T-cell (primary cell): Measurements from ENCODE around the gene ZNF135. TPM values are rescaled to one million over a fixed set of nuclear protein-coding genes. Genes with fewer than 3 reads are reported as not detected.

Experiments
- ATAC-seq, 4 experiments: fragments of 200-7000 bp in 3 of 4; fragments of 150-1000 bp in 1 of 4; cut with Tn5 transposase; replicated peaks in 1 of 4; 1 replicate in 3 of 4; 2 replicates in 1 of 4; pipeline ENCODE4 v1.10.0; 2021; ENCODE audit warnings: moderate library complexity in 3 of 4, mild to moderate bottlenecking in 2 of 4, moderate number of reproducible peaks in 1 of 4
- CTCF ChIA-PET, 2 donors: fragments of 300-600 bp; sonication (Branson Sonifier 250); formaldehyde crosslinking; loops; one replicate each; lab custom pipeline; 2022; ENCODE audit warnings: antibody characterized with exemption in 2 of 2; lab: Charles Lee
- POLR2A ChIA-PET, 2 donors: fragments of 300-600 bp; sonication (Branson Sonifier 250); formaldehyde crosslinking; loops; one replicate each; lab custom pipeline; 2022; ENCODE audit warnings: antibody characterized with exemption in 2 of 2; lab: Charles Lee
- DNase-seq, 35 experiments: peaks; one replicate each; pipeline versions ENCODE4 v3.0.0 to v3.0.0-alpha.2; 2013 to 2023
- H3K27ac ChIP-seq: one replicate; pipeline ENCODE4 v1.5.1; 2013; ENCODE audit warnings: low read length
- H3K27me3 ChIP-seq, 2 experiments: replicated peaks in 1 of 2; 1 replicate in 1 of 2; 2 replicates in 1 of 2; pipeline versions ENCODE4 v1.6.1 to v1.7.0; 2013; ENCODE audit warnings: low read length in 1 of 2, mixed read lengths in 1 of 2; ENCODE audit not compliant: control insufficient read depth in 2 of 2, insufficient read depth in 2 of 2; ENCODE audit errors: extremely low read depth in 1 of 2
- H3K36me3 ChIP-seq, 2 donors: 1 replicate in 1 of 2; 2 replicates in 1 of 2; pipeline versions ENCODE4 v1.6.1 to v1.7.0; 2013; ENCODE audit warnings: low read length in 1 of 2; ENCODE audit not compliant: control insufficient read depth in 2 of 2, insufficient read depth in 1 of 2; ENCODE audit errors: extremely low read depth in 1 of 2
- H3K4me1 ChIP-seq, 2 experiments: 1 replicate in 1 of 2; 2 replicates in 1 of 2; pipeline versions ENCODE4 v1.6.1 to v1.7.0; 2013; ENCODE audit warnings: low read length in 2 of 2, mixed read lengths in 1 of 2; ENCODE audit not compliant: insufficient read depth in 2 of 2, control insufficient read depth in 1 of 2; ENCODE audit errors: extremely low read depth in 1 of 2
- H3K4me3 ChIP-seq, 2 donors: 1 replicate in 1 of 2; 2 replicates in 1 of 2; pipeline versions ENCODE4 v1.5.1 to v1.7.0; 2013; ENCODE audit warnings: mild to moderate bottlenecking in 2 of 2, low read length in 1 of 2, moderate library complexity in 1 of 2; ENCODE audit not compliant: control insufficient read depth in 1 of 2; ENCODE audit errors: extremely low read depth in 1 of 2
- H3K9me3 ChIP-seq: 2 replicates; pipeline ENCODE4 v1.7.0; 2013
- H3K27ac Mint-ChIP-seq, 2 donors: one replicate each; pipeline ENCODE4 v1.8.0; 2020 to 2021; ENCODE audit warnings: mild to moderate bottlenecking in 2 of 2, mixed read lengths in 2 of 2
- H3K27me3 Mint-ChIP-seq, 2 donors: one replicate each; pipeline ENCODE4 v1.8.0; 2021 to 2022; ENCODE audit warnings: mixed read lengths in 2 of 2
- H3K36me3 Mint-ChIP-seq: one replicate; pipeline ENCODE4 v1.8.0; 2021; ENCODE audit warnings: mixed read lengths
- H3K4me1 Mint-ChIP-seq, 3 donors: one replicate each; pipeline ENCODE4 v1.8.0; 2020 to 2022; ENCODE audit warnings: mixed read lengths in 3 of 3, mild to moderate bottlenecking in 1 of 3
- H3K4me3 Mint-ChIP-seq, 3 donors: one replicate each; pipeline ENCODE4 v1.8.0; 2020 to 2022; ENCODE audit warnings: mild to moderate bottlenecking in 3 of 3, mixed read lengths in 3 of 3, moderate library complexity in 3 of 3
- H3K9me3 Mint-ChIP-seq, 3 donors: one replicate each; pipeline ENCODE4 v1.8.0; 2020 to 2022; ENCODE audit warnings: mixed read lengths in 3 of 3
- WGBS: methylation state at CpG from one replicate; pipeline ENCODE4 v1.1.5; 2013; ENCODE audit warnings: missing lambda C conversion rate; ENCODE audit not compliant: insufficient coverage; 5-methylcytosine and 5-hydroxymethylcytosine counted together
- total RNA-seq, 35 experiments: library from RNA in 6 of 35; stranded (reverse) in 6 of 35; fragments of 120-200 nt in 1 of 35; gene quantifications; one replicate each; pipeline versions ENCODE4 v1.2.1 to v1.2.4 and lab custom pipeline; 2013 to 2026

ZNF135 gene
- 1 to 10 TPM; 1.2 to 2.8 (median 2.1) TPM for total RNA-seq
- 1.5 TPM for total RNA-seq (2013)
- 0.75 to 11.2 (median 2.1) reads per million in 29 experiments for total RNA-seq (lab: John Stamatoyannopoulos, UW)

- Mint-ChIP-seq H3K4me3 (peak within 1 kb of the TSS; percentile 77 to 79 (median 79)), H3K27ac (peak within 1 kb of the TSS; percentile 66 to 68), H3K36me3 (peaks cover 34% of the 10 kb centered on the region), H3K9me3 (peaks cover 11 to 41% (median 35%) of the 10 kb centered on the region in 3 donors), H3K4me1 (peaks cover 5 to 9% (median 8%) of the 10 kb centered on the region in 3 donors), H3K27me3 (peaks cover 16 to 31% of the 10 kb centered on the region in 2 donors)
- Histone ChIP-seq H3K27ac (no peak within 1 kb of the TSS), H3K36me3 (no peaks in the 10 kb centered on the region), H3K9me3 (no peaks in the 10 kb centered on the region), H3K27me3 (peaks cover 0 to 56% of the 10 kb centered on the region in 2 experiments), H3K4me3 (peak within 1 kb of the TSS; percentile 33 to 72), H3K4me1 (peaks cover 0 to 14% of the 10 kb centered on the region in 2 experiments)
- CTCF ChIA-PET, result no interaction called here
- 12% methylated on average over 56 of the region's 62 CpGs for WGBS
- ATAC-seq, result peak; percentile 83 to 96 (median 88)
- peak in 34 of 35 experiments; percentile 7 to 80 (median 60) for DNase-seq
- POLR2A ChIA-PET, result interaction anchor here (0.6 kb wide), 4 partner anchors 42 to 210 kb away, joined by 3 to 8 read pairs (median 4); partner anchors contain the start of gene ZNF587 (in 1 of the 2)
Observed at GRCh38 chr19:58059003-58059670, at the start of gene ZNF135. TSS of gene ZNF135 (plus strand) at chr19:58059282. CDS start at chr19:58060003, 721 bp downstream.

DNA sequence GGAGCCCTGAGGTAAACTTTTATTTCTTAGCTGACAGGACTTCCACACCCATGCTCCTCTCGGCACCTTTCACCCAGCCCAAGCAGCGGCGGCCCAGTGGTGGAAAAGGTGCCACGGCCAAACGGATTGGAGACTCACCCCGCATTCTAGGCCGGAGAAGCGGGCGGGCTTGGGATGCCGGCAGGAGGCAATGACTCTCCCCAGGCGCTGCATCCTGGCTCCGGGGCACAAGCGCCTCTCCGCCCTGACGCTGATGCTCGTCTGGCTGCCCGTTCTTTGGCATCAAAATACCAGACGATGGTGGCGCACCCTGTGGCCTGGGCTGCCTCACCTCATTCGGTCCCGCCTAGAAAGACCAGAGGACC is 49.8 kb upstream of the ZNF135 start:
- CTCF ChIA-PET, result no interaction called here
- ATAC-seq, result no peak
- H3K4me3 Mint-ChIP-seq, result peak overlapping the region in 1 of 3 donors; percentile 58

DNA sequence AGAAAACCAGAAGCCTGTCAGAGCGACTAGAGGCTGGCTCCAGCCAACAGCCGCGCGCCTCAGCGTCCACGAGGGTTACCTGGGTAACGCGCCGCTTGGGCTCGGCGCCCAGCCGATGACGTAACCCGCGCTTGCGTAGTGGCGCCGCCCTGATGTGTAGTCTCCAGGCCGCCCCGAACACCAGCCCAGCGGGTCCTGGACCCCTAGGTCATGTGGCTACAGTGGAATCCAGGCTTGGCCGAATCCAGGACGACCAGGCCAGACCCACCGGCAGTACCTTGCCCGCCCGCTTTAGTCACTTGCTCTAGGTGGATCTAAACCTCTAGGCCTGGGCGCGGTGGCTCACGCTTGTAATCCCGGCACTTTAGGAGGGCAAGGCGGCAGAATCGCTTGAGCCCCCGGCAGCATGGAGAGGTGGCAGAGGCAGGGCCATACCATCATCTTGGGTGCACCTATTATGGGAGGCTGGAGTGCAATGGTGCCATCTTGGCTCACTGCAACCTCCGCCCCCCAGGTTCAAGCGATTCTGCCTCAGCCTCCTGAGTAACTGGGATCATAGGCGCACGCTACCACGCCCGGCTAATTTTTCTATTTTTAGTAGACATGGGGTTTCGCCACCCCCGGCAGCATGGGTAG is 49.3 kb upstream of the ZNF135 start:
- ATAC-seq, result peak; percentile 68 to 87 (median 76)
- H3K4me3 ChIP-seq, result peak overlapping the region; percentile 28 to 69
- H3K27me3 Mint-ChIP-seq, result peaks cover 2 to 5% of the 10 kb centered on the region in 2 donors
- H3K36me3 ChIP-seq, result no peaks in the 10 kb centered on the region
- POLR2A ChIA-PET, result interaction anchor here in 1 of 2 donors (0.5 kb wide), 1 partner anchor 85 kb away, joined by 8 read pairs; no protein-coding TSS in a partner anchor
- peaks cover 0 to 12% of the 10 kb centered on the region in 2 experiments for H3K4me1 ChIP-seq
- peaks cover 9% of the 10 kb centered on the region for H3K9me3 ChIP-seq
- H3K4me1 Mint-ChIP-seq, result peaks cover 0 to 5% (median 3%) of the 10 kb centered on the region in 3 donors
- DNase-seq, result peak in 34 of 35 experiments; percentile 3 to 81 (median 47)
- CTCF ChIA-PET, result no interaction called here
- H3K9me3 Mint-ChIP-seq, result peaks cover 10 to 52% (median 41%) of the 10 kb centered on the region in 3 donors
- 18% methylated on average over 39 of the region's 41 CpGs for WGBS
- peaks cover 41% of the 10 kb centered on the region for H3K36me3 Mint-ChIP-seq
- peaks cover 0 to 22% of the 10 kb centered on the region in 2 experiments for H3K27me3 ChIP-seq
- H3K27ac ChIP-seq, result no peak overlapping the region
- H3K4me3 Mint-ChIP-seq, result peak overlapping the region; percentile 37 to 58 (median 57)
- H3K27ac Mint-ChIP-seq, result no peak overlapping the region

More for the DNA sequence above, 49.8 kb upstream of the ZNF135 start:
- no peak for DNase-seq
- Mint-ChIP-seq H3K4me1 (peaks cover 0 to 10% (median 7%) of the 10 kb centered on the region in 3 donors), H3K27ac (no peak overlapping the region), H3K9me3 (peaks cover 14 to 57% (median 46%) of the 10 kb centered on the region in 3 donors), H3K36me3 (peaks cover 46% of the 10 kb centered on the region), H3K27me3 (peaks cover 2 to 5% of the 10 kb centered on the region in 2 donors)
- peaks cover 0 to 22% of the 10 kb centered on the region in 2 experiments for H3K27me3 ChIP-seq
- peaks cover 4 to 5% of the 10 kb centered on the region in 2 donors for H3K36me3 ChIP-seq
- no peak overlapping the region for H3K27ac ChIP-seq
- POLR2A ChIA-PET, result no interaction called here
- peaks cover 11% of the 10 kb centered on the region for H3K9me3 ChIP-seq
- H3K4me3 ChIP-seq, result peak overlapping the region; percentile 28 to 69
- H3K4me1 ChIP-seq, result peaks cover 0 to 12% of the 10 kb centered on the region in 2 experiments
- 8% methylated on average over 21 of the region's 21 CpGs for WGBS

DNA sequence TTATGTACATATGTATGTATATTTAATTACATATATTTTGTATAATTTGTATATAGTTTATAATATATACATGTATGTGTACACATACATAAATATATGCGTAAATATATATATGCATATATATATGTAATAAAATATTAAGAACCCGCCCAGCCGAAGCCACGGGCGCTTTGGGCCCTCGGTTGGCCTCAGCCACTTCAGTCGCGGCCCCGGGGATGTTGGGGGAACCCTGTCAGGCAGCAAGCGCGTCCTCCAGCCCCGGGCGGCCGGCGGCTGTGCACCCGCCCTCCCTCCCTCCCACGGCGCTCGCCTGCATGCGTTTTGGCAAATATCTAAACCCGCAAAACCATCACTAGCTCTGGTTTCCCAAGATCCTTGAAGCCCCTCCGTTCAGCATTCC is 48.6 kb upstream of the ZNF135 start:
- Mint-ChIP-seq H3K36me3 (peaks cover 33% of the 10 kb centered on the region), H3K4me3 (peak overlapping the region in 1 of 3 donors; percentile 58), H3K4me1 (peaks cover 0 to 4% (median 3%) of the 10 kb centered on the region in 3 donors), H3K9me3 (peaks cover 9 to 45% (median 37%) of the 10 kb centered on the region in 3 donors), H3K27me3 (peaks cover 2 to 5% of the 10 kb centered on the region in 2 donors), H3K27ac (no peak overlapping the region)
- CTCF ChIA-PET, result no interaction called here
- Histone ChIP-seq H3K4me1 (peaks cover 0 to 12% of the 10 kb centered on the region in 2 experiments), H3K4me3 (peak overlapping the region in 1 of 2 donors; percentile 69), H3K27me3 (peaks cover 0 to 27% of the 10 kb centered on the region in 2 experiments), H3K36me3 (no peaks in the 10 kb centered on the region), H3K9me3 (peaks cover 9% of the 10 kb centered on the region), H3K27ac (no peak overlapping the region)
- WGBS, result 95% methylated on average over 4 of the region's 22 CpGs
- DNase-seq (no peak), ATAC-seq (no peak)
- POLR2A ChIA-PET, result no interaction called here

- DNase-seq (no peak), ATAC-seq (no peak)
- H3K27ac ChIP-seq, result no peak overlapping the region
- no peak overlapping the region for H3K4me3 ChIP-seq
- CTCF ChIA-PET, result no interaction called here
- Mint-ChIP-seq H3K36me3 (peaks cover 9% of the 10 kb centered on the region), H3K4me1 (peaks cover 0 to 3% (median under 1%) of the 10 kb centered on the region in 3 donors), H3K4me3 (no peak overlapping the region), H3K27ac (no peak overlapping the region), H3K27me3 (peaks cover 8 to 9% of the 10 kb centered on the region in 2 donors), H3K9me3 (peaks cover 8 to 27% (median 18%) of the 10 kb centered on the region in 3 donors)
- peaks cover 3% of the 10 kb centered on the region for H3K9me3 ChIP-seq
- peaks cover 0 to 12% of the 10 kb centered on the region in 2 experiments for H3K4me1 ChIP-seq
- 35% methylated on average over 4 of the region's 5 CpGs for WGBS
- POLR2A ChIA-PET, result no interaction called here
- H3K27me3 ChIP-seq, result peaks cover 0 to 47% of the 10 kb centered on the region in 2 experiments
- H3K36me3 ChIP-seq, result no peaks in the 10 kb centered on the region
Observed at GRCh38 chr19:58014141-58014540, 44.9 kb upstream of the ZNF135 start.

DNA sequence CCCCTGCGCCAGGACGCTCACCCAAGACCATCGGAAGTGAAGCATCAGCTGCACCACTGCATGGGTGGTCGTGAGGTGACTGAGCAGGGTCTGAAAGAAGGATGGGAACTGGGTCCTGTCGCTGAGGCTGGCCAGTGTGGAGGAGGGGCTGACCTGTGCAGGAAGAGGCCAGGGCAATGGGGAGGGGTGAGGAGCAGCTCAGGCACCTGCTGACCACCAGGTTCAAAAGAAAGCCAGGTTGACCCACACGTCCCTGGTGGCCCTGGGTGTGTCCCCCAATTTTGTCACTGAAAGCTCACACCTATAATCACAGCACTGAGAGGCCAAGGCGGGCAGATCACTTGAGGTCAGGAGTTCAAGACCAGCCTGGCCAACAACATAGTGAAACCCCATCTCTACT is 39.0 kb upstream of the ZNF135 start:
- ATAC-seq (no peak), DNase-seq (no peak)
- Mint-ChIP-seq H3K27ac (no peak overlapping the region), H3K4me1 (no peaks in the 10 kb centered on the region), H3K9me3 (peaks cover 12 to 28% (median 15%) of the 10 kb centered on the region in 3 donors), H3K36me3 (no peaks in the 10 kb centered on the region), H3K27me3 (peaks cover 3 to 7% of the 10 kb centered on the region in 2 donors), H3K4me3 (no peak overlapping the region)
- Histone ChIP-seq H3K4me1 (no peaks in the 10 kb centered on the region), H3K27ac (no peak overlapping the region), H3K27me3 (peaks cover 0 to 41% of the 10 kb centered on the region in 2 experiments), H3K9me3 (no peaks in the 10 kb centered on the region), H3K4me3 (no peak overlapping the region), H3K36me3 (no peaks in the 10 kb centered on the region)
- POLR2A ChIA-PET, result no interaction called here
- 82% methylated on average over 6 of the region's 7 CpGs for WGBS
- CTCF ChIA-PET, result no interaction called here
